ENCODE data around the gene VPS18. TPM values are rescaled to one million over a fixed set of nuclear protein-coding genes. Genes with fewer than 3 reads are reported as not detected.

VPS18 gene
- total RNA-seq, 4 donors from 2014 or later = 15.7 to 26.8 (median 23.8) TPM

- Histone ChIP-seq H3K36me3 (peaks cover 0 to 65% (median 0%) of the 10 kb centered on the region in 3 donors), H3K27ac (no peak overlapping the region), H3K4me3 (no peak overlapping the region), H3K4me1 (peaks cover 0 to 52% (median 7%) of the 10 kb centered on the region in 4 donors), H3K9me3 (no peaks in the 10 kb centered on the region), H3K27me3 (no peaks in the 10 kb centered on the region)
- TF ChIP-seq, protein P1, sequence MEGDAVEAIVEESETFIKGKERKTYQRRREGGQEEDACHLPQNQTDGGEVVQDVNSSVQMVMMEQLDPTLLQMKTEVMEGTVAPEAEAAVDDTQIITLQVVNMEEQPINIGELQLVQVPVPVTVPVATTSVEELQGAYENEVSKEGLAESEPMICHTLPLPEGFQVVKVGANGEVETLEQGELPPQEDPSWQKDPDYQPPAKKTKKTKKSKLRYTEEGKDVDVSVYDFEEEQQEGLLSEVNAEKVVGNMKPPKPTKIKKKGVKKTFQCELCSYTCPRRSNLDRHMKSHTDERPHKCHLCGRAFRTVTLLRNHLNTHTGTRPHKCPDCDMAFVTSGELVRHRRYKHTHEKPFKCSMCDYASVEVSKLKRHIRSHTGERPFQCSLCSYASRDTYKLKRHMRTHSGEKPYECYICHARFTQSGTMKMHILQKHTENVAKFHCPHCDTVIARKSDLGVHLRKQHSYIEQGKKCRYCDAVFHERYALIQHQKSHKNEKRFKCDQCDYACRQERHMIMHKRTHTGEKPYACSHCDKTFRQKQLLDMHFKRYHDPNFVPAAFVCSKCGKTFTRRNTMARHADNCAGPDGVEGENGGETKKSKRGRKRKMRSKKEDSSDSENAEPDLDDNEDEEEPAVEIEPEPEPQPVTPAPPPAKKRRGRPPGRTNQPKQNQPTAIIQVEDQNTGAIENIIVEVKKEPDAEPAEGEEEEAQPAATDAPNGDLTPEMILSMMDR (IDR thresholded peaks at IDR 0.05) = no peak
- TF ChIP-seq POLR2A (IDR thresholded peaks at IDR 0.05) = no peak
- no peak for DNase-seq
These were observed 40.1 kb upstream of the VPS18 start for GRCh38 chr15:40854161-40854560.

GRCh38 chr15:40855706-40856234, 38.5 kb upstream of the VPS18 start:
- peaks cover 0 to 55% (median 0%) of the 10 kb centered on the region in 3 donors for H3K36me3 ChIP-seq
- DNase-seq = no peak

DNA sequence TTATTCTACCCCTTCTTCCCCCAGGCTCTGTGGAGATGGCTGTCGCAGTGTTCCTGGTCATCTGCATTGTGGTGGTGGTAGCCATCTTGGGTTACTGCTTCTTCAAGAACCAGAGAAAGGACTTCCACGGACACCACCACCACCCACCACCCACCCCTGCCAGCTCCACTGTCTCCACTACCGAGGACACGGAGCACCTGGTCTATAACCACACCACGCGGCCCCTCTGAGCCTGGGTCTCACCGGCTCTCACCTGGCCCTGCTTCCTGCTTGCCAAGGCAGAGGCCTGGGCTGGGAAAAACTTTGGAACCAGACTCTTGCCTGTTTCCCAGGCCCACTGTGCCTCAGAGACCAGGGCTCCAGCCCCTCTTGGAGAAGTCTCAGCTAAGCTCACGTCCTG, 37.5 kb upstream of the VPS18 start:
- DNase-seq = no peak
- Histone ChIP-seq H3K27ac (peak overlapping the region in 3 of 4 donors; percentile 16 to 78 (median 41)), H3K27me3 (no peaks in the 10 kb centered on the region), H3K9me3 (no peaks in the 10 kb centered on the region), H3K36me3 (peaks cover 0 to 47% (median 0%) of the 10 kb centered on the region in 3 donors), H3K4me1 (peaks cover 0 to 34% (median 7%) of the 10 kb centered on the region in 4 donors), H3K4me3 (no peak overlapping the region)
- TF ChIP-seq, protein P1 (IDR thresholded peaks at IDR 0.05) = no peak
- TF ChIP-seq POLR2A (IDR thresholded peaks at IDR 0.05) = no peak

More at GRCh38 chr15:40855706-40856234, 38.5 kb upstream of the VPS18 start:
- TF ChIP-seq, protein P1 (IDR thresholded peaks at IDR 0.05) = no peak
- TF ChIP-seq POLR2A (IDR thresholded peaks at IDR 0.05) = no peak
- Histone ChIP-seq H3K4me3 (no peak overlapping the region), H3K27ac (peak overlapping the region in 1 of 4 donors; percentile 78), H3K9me3 (no peaks in the 10 kb centered on the region), H3K27me3 (no peaks in the 10 kb centered on the region), H3K4me1 (peaks cover 0 to 43% (median 7%) of the 10 kb centered on the region in 4 donors)

DNA sequence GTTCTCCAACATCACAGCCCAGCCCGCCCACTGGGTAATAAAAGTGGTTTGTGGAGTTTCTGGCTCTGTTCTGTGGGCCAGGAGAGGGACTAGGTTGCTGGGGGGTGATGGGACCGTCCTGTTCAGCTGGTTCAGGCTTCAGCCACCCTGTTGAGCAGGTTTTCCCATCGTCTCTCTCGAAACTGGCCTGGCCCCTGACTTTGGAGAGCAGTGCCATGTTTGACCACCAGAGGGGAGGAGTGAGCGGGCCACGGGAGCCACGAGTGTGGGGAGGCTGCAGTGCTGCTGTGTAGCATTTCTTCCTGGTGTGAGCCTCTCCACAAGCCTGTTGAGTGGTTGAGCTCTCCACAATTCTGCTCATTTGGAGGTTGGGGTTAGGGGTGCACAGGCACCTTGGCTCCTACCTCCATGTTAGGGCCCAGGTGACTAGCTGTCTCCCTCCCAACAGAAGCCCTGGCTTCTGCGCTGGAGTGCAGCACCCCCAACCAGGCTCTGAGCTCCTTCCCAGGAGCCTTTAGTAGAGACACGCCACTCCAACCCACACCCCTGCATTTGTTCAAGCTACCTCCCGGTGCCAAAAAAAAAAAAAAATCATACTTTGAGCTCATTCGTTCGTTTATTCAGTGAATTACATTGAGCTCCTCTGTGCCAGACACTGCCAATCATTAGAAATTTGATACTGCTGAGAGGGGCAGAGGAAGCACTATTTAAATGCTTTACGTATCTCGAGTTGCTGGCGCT, 36.5 kb upstream of the VPS18 start:
- H3K27me3 ChIP-seq = no peaks in the 10 kb centered on the region
- no peak for TF ChIP-seq POLR2A (IDR thresholded peaks at IDR 0.05)
- TF ChIP-seq, protein P1 (IDR thresholded peaks at IDR 0.05) = peak; percentile 84 to 97 (median 96)
- peaks cover 0 to 27% (median 3%) of the 10 kb centered on the region in 4 donors for H3K4me1 ChIP-seq
- H3K9me3 ChIP-seq = no peaks in the 10 kb centered on the region
- no peak overlapping the region for H3K4me3 ChIP-seq
- H3K27ac ChIP-seq = peak overlapping the region in 3 of 4 donors; percentile 16 to 78 (median 41)
- DNase-seq = peak; percentile 64 to 89 (median 88)
- H3K36me3 ChIP-seq = peaks cover 0 to 46% (median 0%) of the 10 kb centered on the region in 3 donors

DNA sequence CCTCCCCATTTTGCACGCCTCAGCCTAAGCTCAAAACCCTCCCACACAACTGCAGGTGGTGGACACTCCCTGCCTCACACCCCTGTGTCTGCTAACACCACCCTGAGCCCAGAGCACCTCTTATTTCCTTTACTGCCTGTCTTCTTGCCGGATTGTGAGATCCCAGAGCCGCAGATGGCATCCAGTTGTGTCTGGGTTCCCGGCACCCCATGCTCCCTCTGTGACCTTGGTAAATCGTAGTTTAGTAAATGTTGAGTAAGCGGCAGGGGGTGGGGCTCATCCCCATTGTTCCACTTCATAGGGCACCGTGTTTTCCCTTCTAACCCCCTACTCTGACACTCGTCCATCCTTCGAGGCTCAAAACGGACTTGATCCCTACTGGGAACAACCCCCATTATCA, 35.5 kb upstream of the VPS18 start:
- Histone ChIP-seq H3K4me3 (no peak overlapping the region), H3K27ac (peak overlapping the region in 1 of 4 donors; percentile 62), H3K4me1 (peaks cover 0 to 19% (median 0%) of the 10 kb centered on the region in 4 donors), H3K27me3 (no peaks in the 10 kb centered on the region), H3K9me3 (no peaks in the 10 kb centered on the region), H3K36me3 (peaks cover 0 to 37% (median 0%) of the 10 kb centered on the region in 3 donors)
- TF ChIP-seq, protein P1 (IDR thresholded peaks at IDR 0.05) = no peak
- no peak for TF ChIP-seq POLR2A (IDR thresholded peaks at IDR 0.05)
- DNase-seq = no peak

Data from Peyer's patch (tissue), 4 donors.